ENCODE data around the gene NHEJ1. TPM values are rescaled to one million over a fixed set of nuclear protein-coding genes. Genes with fewer than 3 reads are reported as not detected.

Gene NHEJ1
- polyA plus RNA-seq, 1 donor (not counting 4 experiments of a cell fraction or from before 2014, with no cell fraction given), result 13.1 TPM

- Histone ChIP-seq H3K27me3 (ENCODE audit: control insufficient read depth, extremely low read depth, insufficient read depth, low read length) (no peaks in the 10 kb centered on the region), H3K4me1 (ENCODE audit: control insufficient read depth, extremely low read depth, insufficient read depth, low read length) (peaks cover 9% of the 10 kb centered on the region), H3K4me3 (ENCODE audit: control insufficient read depth in 2 of 3, extremely low read depth in 1 of 3, insufficient read depth in 2 of 3, low read depth in 1 of 3, low read length in 3 of 3) (no peak overlapping the region), H4K20me1 (ENCODE audit: control insufficient read depth, extremely low read depth, insufficient read depth, low read length) (no peaks in the 10 kb centered on the region), H3K9ac (ENCODE audit: control insufficient read depth, extremely low read depth, insufficient read depth, low read length) (no peak overlapping the region), H3K27ac (ENCODE audit: control insufficient read depth, insufficient read depth, low read length) (no peak overlapping the region), H3K36me3 (ENCODE audit: control insufficient read depth in 2 of 2, extremely low read depth in 1 of 2, insufficient read depth in 2 of 2, low read length in 2 of 2) (peaks cover 21 to 29% of the 10 kb centered on the region in 2 experiments), H3K9me1 (ENCODE audit: control insufficient read depth, extremely low read depth, insufficient read depth, low read length) (peaks cover 2% of the 10 kb centered on the region), H3K79me2 (ENCODE audit: control insufficient read depth, insufficient read depth, low read length) (peaks cover 11% of the 10 kb centered on the region), H2AFZ (ENCODE audit: control insufficient read depth, low read length) (no peak overlapping the region), H3K9me3 (ENCODE audit: control insufficient read depth, low read depth, low read length) (no peaks in the 10 kb centered on the region), H3K4me2 (ENCODE audit: control insufficient read depth, extremely low read depth, insufficient read depth, low read depth, low read length) (no peak overlapping the region)
- DNase-seq (ENCODE audit: low read depth, low spot score) (no peak), FAIRE-seq (no peak)
- dilution Hi-C loops (cut with MboI; ENCODE audit: extremely low pct_ligation_motif_present, low sequenced_read_pairs), result no loop called here
- TF ChIP-seq, protein P1, sequence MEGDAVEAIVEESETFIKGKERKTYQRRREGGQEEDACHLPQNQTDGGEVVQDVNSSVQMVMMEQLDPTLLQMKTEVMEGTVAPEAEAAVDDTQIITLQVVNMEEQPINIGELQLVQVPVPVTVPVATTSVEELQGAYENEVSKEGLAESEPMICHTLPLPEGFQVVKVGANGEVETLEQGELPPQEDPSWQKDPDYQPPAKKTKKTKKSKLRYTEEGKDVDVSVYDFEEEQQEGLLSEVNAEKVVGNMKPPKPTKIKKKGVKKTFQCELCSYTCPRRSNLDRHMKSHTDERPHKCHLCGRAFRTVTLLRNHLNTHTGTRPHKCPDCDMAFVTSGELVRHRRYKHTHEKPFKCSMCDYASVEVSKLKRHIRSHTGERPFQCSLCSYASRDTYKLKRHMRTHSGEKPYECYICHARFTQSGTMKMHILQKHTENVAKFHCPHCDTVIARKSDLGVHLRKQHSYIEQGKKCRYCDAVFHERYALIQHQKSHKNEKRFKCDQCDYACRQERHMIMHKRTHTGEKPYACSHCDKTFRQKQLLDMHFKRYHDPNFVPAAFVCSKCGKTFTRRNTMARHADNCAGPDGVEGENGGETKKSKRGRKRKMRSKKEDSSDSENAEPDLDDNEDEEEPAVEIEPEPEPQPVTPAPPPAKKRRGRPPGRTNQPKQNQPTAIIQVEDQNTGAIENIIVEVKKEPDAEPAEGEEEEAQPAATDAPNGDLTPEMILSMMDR (optimal IDR thresholded peaks at IDR 0.05 in 1 of 3, IDR thresholded peaks at IDR 0.05 in 1 of 3, conservative IDR thresholded peaks at IDR 0.05 in 1 of 3; ENCODE audit: extremely low read depth in 1 of 3, insufficient read depth in 2 of 3, low read length in 3 of 3), result no peak
- no peak for TF ChIP-seq EZH2 (IDR thresholded peaks at IDR 0.05; ENCODE audit: low read length)
These were observed 21.9 kb upstream of the NHEJ1 start for GRCh38 chr2:219182331-219183150.

DNA sequence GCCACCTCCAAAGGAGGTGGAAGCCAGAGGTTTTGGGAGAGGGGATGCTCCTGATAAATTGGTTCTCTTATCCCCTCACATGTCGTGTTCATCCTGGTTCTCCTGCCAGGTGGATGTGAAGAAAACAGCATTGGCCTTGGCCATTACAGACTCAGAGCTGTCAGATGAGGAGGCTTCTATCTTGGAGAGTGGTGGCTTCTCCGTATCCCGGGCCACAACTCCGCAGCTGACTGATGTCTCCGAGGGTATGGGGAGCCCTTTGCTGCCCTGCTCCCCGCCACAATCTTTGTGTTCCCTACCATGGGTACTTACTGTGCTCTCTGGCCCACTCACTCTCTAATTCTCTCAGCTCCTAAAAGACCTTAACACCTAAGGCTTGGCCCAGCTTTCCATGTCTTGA, 20.9 kb upstream of the NHEJ1 start:
- Histone ChIP-seq H3K9ac (ENCODE audit: control insufficient read depth, extremely low read depth, insufficient read depth, low read length) (no peak overlapping the region), H3K9me1 (ENCODE audit: control insufficient read depth, extremely low read depth, insufficient read depth, low read length) (peaks cover 2% of the 10 kb centered on the region), H3K9me3 (ENCODE audit: control insufficient read depth, low read depth, low read length) (no peaks in the 10 kb centered on the region), H2AFZ (ENCODE audit: control insufficient read depth, low read length) (no peak overlapping the region), H3K36me3 (ENCODE audit: control insufficient read depth in 2 of 2, extremely low read depth in 1 of 2, insufficient read depth in 2 of 2, low read length in 2 of 2) (peaks cover 21 to 29% of the 10 kb centered on the region in 2 experiments), H3K79me2 (ENCODE audit: control insufficient read depth, insufficient read depth, low read length) (peaks cover 11% of the 10 kb centered on the region), H3K27ac (ENCODE audit: control insufficient read depth, insufficient read depth, low read length) (no peak overlapping the region), H3K27me3 (ENCODE audit: control insufficient read depth, extremely low read depth, insufficient read depth, low read length) (no peaks in the 10 kb centered on the region), H3K4me3 (ENCODE audit: control insufficient read depth in 2 of 3, extremely low read depth in 1 of 3, insufficient read depth in 2 of 3, low read depth in 1 of 3, low read length in 3 of 3) (no peak overlapping the region), H3K4me1 (ENCODE audit: control insufficient read depth, extremely low read depth, insufficient read depth, low read length) (peaks cover 12% of the 10 kb centered on the region), H4K20me1 (ENCODE audit: control insufficient read depth, extremely low read depth, insufficient read depth, low read length) (no peaks in the 10 kb centered on the region), H3K4me2 (ENCODE audit: control insufficient read depth, extremely low read depth, insufficient read depth, low read depth, low read length) (no peak overlapping the region)
- FAIRE-seq (no peak), DNase-seq (ENCODE audit: low read depth, low spot score) (no peak)
- TF ChIP-seq, protein P1 (optimal IDR thresholded peaks at IDR 0.05 in 1 of 3, IDR thresholded peaks at IDR 0.05 in 1 of 3, conservative IDR thresholded peaks at IDR 0.05 in 1 of 3; ENCODE audit: extremely low read depth in 1 of 3, insufficient read depth in 2 of 3, low read length in 3 of 3), result no peak
- no peak for TF ChIP-seq EZH2 (IDR thresholded peaks at IDR 0.05; ENCODE audit: low read length)
- dilution Hi-C loops (cut with MboI; ENCODE audit: extremely low pct_ligation_motif_present, low sequenced_read_pairs), result no loop called here
